DMS 273 (cell line): ENCODE data around the gene CENPP.
"Not testable (repeated sequence)": the region's sequence is repeated elsewhere in the genome, so short reads cannot be mapped to it uniquely, and the experiment has no call there.

Source experiments
- DNase-seq: peaks from one replicate; lab custom pipeline; 2025; ENCODE audit not compliant: unreplicated experiment; lab: John Stamatoyannopoulos, UW

Gene CENPP

GRCh38 chr9:92589923-92590322 lies 264.2 kb downstream of the CENPP start:
- DNase-seq: no peak

- DNase-seq: peak; percentile 33
Measured at GRCh38 chr9:92590377-92590776, 264.6 kb downstream of the CENPP start.

- DNase-seq: no peak
Measured at GRCh38 chr9:92592537-92592936, 266.8 kb downstream of the CENPP start.

- DNase-seq: no peak
Measured at GRCh38 chr9:92592946-92593861, 267.5 kb downstream of the CENPP start.

- not testable (repeated sequence) for DNase-seq
Measured at GRCh38 chr9:92595075-92595474, 269.3 kb downstream of the CENPP start.

GRCh38 chr9:92595930-92596329 lies 270.2 kb downstream of the CENPP start:
- DNase-seq: no peak

GRCh38 chr9:92598382-92598781 lies 272.6 kb downstream of the CENPP start:
- no peak for DNase-seq

GRCh38 chr9:92599938-92600461 lies 274.2 kb downstream of the CENPP start:
- no peak for DNase-seq

- no peak for DNase-seq
Measured at GRCh38 chr9:92600462-92601261, 274.9 kb downstream of the CENPP start.

GRCh38 chr9:92601451-92601850 lies 275.7 kb downstream of the CENPP start:
- no peak for DNase-seq

- DNase-seq: no peak
Measured at GRCh38 chr9:92602413-92602812, 276.7 kb downstream of the CENPP start.

GRCh38 chr9:92603100-92603499 lies 277.3 kb downstream of the CENPP start:
- DNase-seq: no peak

- DNase-seq: no peak
Measured at GRCh38 chr9:92603990-92604389, 278.2 kb downstream of the CENPP start.

GRCh38 chr9:92605224-92605623 lies 279.5 kb downstream of the CENPP start:
- no peak for DNase-seq

GRCh38 chr9:92607088-92607487 lies 281.3 kb downstream of the CENPP start:
- peak; percentile 27 for DNase-seq

- DNase-seq: peak; percentile 76
Measured at GRCh38 chr9:92607773-92608172, 282.0 kb downstream of the CENPP start.

- DNase-seq: no peak
Measured at GRCh38 chr9:92608241-92608908, 282.6 kb downstream of the CENPP start.

- DNase-seq: peak; percentile 76
Measured at GRCh38 chr9:92608909-92609445, 283.2 kb downstream of the CENPP start.

GRCh38 chr9:92610470-92611420 lies 285.0 kb downstream of the CENPP start:
- no peak for DNase-seq
